GM19395 (cell line): ENCODE measurements around the gene SLC27A5.

Experiments used
- ATAC-seq: cut with Tn5 transposase; IDR thresholded peaks from one replicate; pipeline ENCODE4 v1.9.1; 2021; ENCODE audit warnings: mild to moderate bottlenecking, moderate library complexity; ENCODE audit not compliant: unreplicated experiment

Gene SLC27A5, protein sequence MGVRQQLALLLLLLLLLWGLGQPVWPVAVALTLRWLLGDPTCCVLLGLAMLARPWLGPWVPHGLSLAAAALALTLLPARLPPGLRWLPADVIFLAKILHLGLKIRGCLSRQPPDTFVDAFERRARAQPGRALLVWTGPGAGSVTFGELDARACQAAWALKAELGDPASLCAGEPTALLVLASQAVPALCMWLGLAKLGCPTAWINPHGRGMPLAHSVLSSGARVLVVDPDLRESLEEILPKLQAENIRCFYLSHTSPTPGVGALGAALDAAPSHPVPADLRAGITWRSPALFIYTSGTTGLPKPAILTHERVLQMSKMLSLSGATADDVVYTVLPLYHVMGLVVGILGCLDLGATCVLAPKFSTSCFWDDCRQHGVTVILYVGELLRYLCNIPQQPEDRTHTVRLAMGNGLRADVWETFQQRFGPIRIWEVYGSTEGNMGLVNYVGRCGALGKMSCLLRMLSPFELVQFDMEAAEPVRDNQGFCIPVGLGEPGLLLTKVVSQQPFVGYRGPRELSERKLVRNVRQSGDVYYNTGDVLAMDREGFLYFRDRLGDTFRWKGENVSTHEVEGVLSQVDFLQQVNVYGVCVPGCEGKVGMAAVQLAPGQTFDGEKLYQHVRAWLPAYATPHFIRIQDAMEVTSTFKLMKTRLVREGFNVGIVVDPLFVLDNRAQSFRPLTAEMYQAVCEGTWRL

DNA sequence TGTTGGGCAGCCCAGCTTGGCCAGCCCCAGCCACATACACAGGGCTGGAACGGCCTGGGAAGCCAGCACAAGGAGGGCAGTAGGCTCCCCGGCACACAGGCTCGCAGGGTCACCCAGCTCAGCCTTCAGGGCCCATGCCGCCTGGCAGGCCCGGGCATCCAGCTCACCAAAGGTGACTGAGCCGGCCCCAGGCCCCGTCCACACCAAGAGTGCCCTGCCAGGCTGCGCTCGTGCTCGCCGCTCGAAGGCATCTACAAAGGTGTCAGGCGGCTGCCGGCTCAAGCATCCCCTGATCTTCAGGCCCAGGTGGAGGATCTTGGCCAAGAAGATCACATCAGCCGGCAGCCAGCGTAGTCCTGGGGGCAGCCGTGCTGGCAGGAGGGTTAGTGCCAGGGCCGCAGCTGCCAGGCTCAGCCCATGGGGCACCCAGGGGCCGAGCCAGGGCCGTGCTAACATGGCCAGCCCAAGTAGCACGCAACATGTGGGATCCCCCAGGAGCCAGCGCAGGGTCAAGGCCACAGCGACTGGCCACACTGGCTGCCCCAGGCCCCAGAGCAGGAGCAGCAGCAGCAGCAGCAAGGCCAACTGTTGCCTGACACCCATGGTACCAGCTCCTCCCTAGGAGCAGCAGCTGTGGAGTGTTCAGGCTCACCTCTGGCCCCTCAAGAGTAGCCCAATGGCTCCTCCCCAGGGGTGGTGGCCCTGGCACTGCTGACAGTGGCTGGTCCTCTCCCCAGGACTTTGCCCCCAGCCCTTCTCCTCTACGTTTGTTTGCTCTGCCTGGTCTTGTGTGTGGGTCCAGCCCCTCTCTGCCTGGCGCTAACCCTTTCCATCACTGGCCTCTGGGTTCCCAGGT is at the start of gene SLC27A5:
Gene SLC27A5 (minus strand): TSS at position 640 of the 856 bp plus-strand sequence. CDS start 37 bp downstream, at position 603.
- ATAC-seq, result no peak

DNA sequence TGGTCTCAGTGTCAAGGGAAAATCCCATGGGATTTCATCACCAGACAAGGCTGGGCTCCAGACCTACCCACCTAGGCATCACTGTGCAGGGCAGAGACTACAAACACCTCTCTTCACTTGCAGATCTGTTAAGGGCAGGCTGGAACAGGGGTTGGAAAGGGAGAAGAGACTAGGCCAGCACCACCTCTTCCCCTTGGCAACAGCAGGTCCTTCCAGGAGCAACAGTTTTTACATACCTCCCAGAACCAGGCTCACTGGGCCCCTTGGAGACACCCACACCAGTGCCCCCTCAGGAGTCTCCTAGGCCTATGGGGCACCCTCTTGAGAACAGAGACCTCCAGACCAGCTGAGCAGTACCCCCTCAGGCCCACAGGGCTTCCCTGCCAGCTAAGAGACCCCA is 49.1 kb upstream of the SLC27A5 start:
- no peak for ATAC-seq

- ATAC-seq, result no peak
Measured at GRCh38 chr19:58560007-58560887, 48.5 kb upstream of the SLC27A5 start.

GRCh38 chr19:58559275-58560006 is 47.6 kb upstream of the SLC27A5 start:
- ATAC-seq, result peak; percentile 31

GRCh38 chr19:58558623-58559274 is 47.0 kb upstream of the SLC27A5 start:
- ATAC-seq, result peak; percentile 52

- no peak for ATAC-seq
Measured at GRCh38 chr19:58558066-58558622, 46.4 kb upstream of the SLC27A5 start, which contains the start of gene UBE2M. UBE2M (minus strand) TSS chr19:58558611; CDS start chr19:58558381, 230 bp downstream.

DNA sequence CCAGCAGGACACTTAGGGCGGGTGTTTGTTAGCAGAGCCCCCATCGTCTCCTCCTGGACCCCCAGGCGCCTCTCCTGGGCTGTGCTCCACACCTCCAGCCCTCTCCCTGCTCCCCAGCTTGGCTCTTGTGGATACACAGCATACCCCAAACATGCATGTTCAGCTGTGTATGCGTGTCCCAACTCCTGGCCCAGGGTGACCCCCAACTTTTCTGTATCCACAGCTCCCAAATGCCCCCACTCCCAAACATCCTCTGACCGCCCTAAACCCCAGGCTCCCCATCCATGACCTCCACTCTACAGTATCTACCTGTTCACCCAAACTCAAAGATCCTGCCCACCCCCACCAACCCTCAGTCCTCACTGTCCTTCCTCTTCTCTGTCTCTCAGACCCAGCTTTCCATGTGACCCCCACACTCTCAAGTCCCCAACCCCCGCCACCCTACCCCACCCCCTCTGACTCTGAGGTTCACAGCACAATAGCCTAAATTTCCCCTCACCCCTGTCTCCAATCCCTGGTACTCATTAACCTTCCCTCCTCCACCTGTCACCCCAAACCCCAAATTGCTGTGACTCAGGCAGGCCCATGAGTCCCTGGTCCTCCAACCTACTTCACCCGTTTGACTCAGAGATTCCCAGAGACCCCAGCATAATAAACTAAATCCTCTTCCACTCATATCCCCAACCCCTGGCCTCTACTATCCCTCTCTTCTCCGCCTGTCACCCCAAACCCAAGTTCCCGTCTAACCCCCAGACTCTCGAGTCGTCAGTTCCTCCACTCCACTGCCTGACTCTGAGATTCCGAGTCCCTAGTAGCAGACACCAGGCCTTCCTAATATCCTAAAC is 45.7 kb upstream of the SLC27A5 start:
- ATAC-seq, result no peak

GRCh38 chr19:58556622-58557220 is 44.9 kb upstream of the SLC27A5 start:
- no peak for ATAC-seq

- no peak for ATAC-seq
Measured at GRCh38 chr19:58555920-58556621, 44.3 kb upstream of the SLC27A5 start.

DNA sequence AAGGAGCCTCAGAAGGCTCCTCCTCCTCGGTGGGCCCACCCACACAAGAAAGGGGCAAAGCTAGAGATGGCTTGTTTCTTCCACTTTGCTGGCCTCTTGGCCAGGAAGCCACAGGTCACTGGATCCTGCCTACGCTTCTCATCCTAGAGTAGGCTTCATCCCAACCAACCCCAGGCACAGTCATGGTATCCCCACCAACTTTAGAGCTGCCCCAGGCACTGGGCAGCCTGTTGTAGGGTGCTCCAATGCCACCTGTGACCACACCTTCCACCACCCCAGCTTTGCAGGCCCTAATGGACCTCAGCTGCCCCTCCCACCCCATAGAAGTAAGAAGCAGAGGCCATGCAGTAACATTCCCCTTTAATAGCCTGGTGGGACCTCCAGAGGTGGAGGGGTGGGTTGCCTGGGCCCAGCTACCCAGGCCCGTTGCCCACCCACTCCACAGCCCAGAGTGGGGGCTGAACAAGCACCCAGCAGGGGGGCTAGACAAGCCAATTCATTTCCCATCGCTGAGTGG is 43.6 kb upstream of the SLC27A5 start:
- ATAC-seq, result no peak

GRCh38 chr19:58554494-58555368 is 42.9 kb upstream of the SLC27A5 start, which contains the start of gene CHMP2A:
CHMP2A (minus strand) TSS chr19:58555105; CDS start chr19:58554212, 893 bp downstream.
- peak; percentile 34 for ATAC-seq

GRCh38 chr19:58553799-58554493 is 42.2 kb upstream of the SLC27A5 start:
- no peak for ATAC-seq

GRCh38 chr19:58552655-58553054 is 40.9 kb upstream of the SLC27A5 start:
- no peak for ATAC-seq

- ATAC-seq, result no peak
Measured at GRCh38 chr19:58551577-58552471, 40.0 kb upstream of the SLC27A5 start.
